ENCODE measurements around the gene IL1RL2.

- TF ChIP-seq EZH2phosphoT487 (IDR thresholded peaks at IDR 0.05; ENCODE audit: insufficient read depth, low read depth) (no peak), EZH2 (IDR thresholded peaks at IDR 0.05; ENCODE audit: insufficient read depth, poor library complexity, severe bottlenecking) (no peak)
Measured at GRCh38 chr2:102172745-102173144, 14.1 kb upstream of the IL1RL2 start.

Measured in GM23248 (cell line).